NT2/D1 (cell line): ENCODE results near the gene SLC2A10.

Experiments
- DNase-seq: peaks from one replicate; pipeline ENCODE4 v3.0.0-alpha.2; 2011; ENCODE audit warnings: low read depth, low spot score
- H3K27me3 ChIP-seq: 2 replicates; pipeline ENCODE4 v1.6.0; 2011; ENCODE audit warnings: mild to moderate bottlenecking; ENCODE audit not compliant: insufficient read length, insufficient read depth
- H3K36me3 ChIP-seq: 2 replicates; pipeline ENCODE4 v1.6.1; 2011; ENCODE audit warnings: mild to moderate bottlenecking, low read length, mixed read lengths; ENCODE audit not compliant: insufficient read depth, insufficient read length
- H3K4me1 ChIP-seq: 2 replicates; pipeline ENCODE4 v1.5.1; 2011; ENCODE audit not compliant: insufficient read depth, insufficient read length
- H3K4me3 ChIP-seq: 2 replicates; pipeline ENCODE4 v1.5.1; 2011; ENCODE audit warnings: low read depth; ENCODE audit not compliant: insufficient read length
- H3K9ac ChIP-seq: 2 replicates; pipeline ENCODE4 v1.6.0; 2011; ENCODE audit warnings: low read depth; ENCODE audit not compliant: insufficient read length
- H3K9me3 ChIP-seq: 2 replicates; pipeline ENCODE4 v1.5.1; 2011; ENCODE audit warnings: mild to moderate bottlenecking, low read length; ENCODE audit not compliant: insufficient read depth
- SUZ12 ChIP-seq: IDR thresholded peaks from 2 replicates; pipeline ENCODE4 v1.6.1; 2011; ENCODE audit not compliant: insufficient read length, insufficient read depth; ENCODE audit errors: extremely low read depth
- YY1 ChIP-seq: IDR thresholded peaks from 2 replicates; pipeline ENCODE4 v1.6.1; 2011; ENCODE audit not compliant: insufficient read length, insufficient read depth
- ZNF274 ChIP-seq: IDR thresholded peaks from 2 replicates; pipeline ENCODE4 v1.6.1; 2011; ENCODE audit warnings: mild to moderate bottlenecking, low read depth, low read length

SLC2A10 gene

GRCh38 chr20:46709459-46710152 lies at the start of gene SLC2A10:
Gene SLC2A10 (plus strand): TSS chr20:46709649. CDS start chr20:46709737, 88 bp downstream.
- H3K9me3 ChIP-seq: peaks cover 27% of the 10 kb centered on the region
- no peak for DNase-seq
- H3K4me1 ChIP-seq: peaks cover 24% of the 10 kb centered on the region
- H3K27me3 ChIP-seq: no peaks in the 10 kb centered on the region
- H3K9ac ChIP-seq: peak within 1 kb of the TSS; percentile 85
- peaks cover 8% of the 10 kb centered on the region for H3K36me3 ChIP-seq
- TF ChIP-seq SUZ12: no peak
- no peak for TF ChIP-seq YY1
- no peak for TF ChIP-seq ZNF274
- H3K4me3 ChIP-seq: peak within 1 kb of the TSS; percentile 65

DNA sequence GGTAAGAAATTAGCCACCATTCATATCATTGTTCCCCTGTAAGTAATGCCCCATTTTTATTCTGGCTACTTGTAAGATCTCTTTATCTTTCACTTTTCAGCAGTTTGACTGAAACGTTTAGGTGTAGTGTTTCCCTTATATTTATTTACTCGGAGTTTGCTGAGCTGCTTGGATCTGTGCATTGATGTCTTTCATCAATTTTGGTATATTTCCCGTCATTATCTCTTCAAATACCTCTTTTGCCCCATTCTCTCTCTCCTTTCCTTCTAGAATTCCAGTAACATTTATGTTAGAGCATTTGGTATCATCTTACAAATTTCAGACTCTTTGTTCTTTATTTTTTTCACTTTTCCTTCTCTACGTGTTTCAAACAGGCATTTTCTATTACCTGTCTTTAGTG lies 49.0 kb upstream of the SLC2A10 start:
- TF ChIP-seq SUZ12 (no peak), YY1 (no peak), ZNF274 (no peak)

GRCh38 chr20:46661659-46662058 lies 47.8 kb upstream of the SLC2A10 start:
- no peak for TF ChIP-seq SUZ12
- TF ChIP-seq ZNF274: no peak
- no peak for TF ChIP-seq YY1
- H3K36me3 ChIP-seq: no peaks in the 10 kb centered on the region
- H3K27me3 ChIP-seq: no peaks in the 10 kb centered on the region
- DNase-seq: no peak
- no peaks in the 10 kb centered on the region for H3K4me1 ChIP-seq
- 0 out of 2 replicates have a peak, but pooled peaks cover 7% of the 10 kb centered on the region for H3K9me3 ChIP-seq
- no peak overlapping the region for H3K4me3 ChIP-seq
- H3K9ac ChIP-seq: no peak overlapping the region

More for the DNA sequence above, 49.0 kb upstream of the SLC2A10 start:
- Histone ChIP-seq H3K9ac (no peak overlapping the region), H3K36me3 (no peaks in the 10 kb centered on the region), H3K4me3 (no peak overlapping the region), H3K27me3 (no peaks in the 10 kb centered on the region), H3K9me3 (peaks cover 7% of the 10 kb centered on the region; the same call in 1 of the 2 replicates), H3K4me1 (no peaks in the 10 kb centered on the region)
- no peak for DNase-seq

DNA sequence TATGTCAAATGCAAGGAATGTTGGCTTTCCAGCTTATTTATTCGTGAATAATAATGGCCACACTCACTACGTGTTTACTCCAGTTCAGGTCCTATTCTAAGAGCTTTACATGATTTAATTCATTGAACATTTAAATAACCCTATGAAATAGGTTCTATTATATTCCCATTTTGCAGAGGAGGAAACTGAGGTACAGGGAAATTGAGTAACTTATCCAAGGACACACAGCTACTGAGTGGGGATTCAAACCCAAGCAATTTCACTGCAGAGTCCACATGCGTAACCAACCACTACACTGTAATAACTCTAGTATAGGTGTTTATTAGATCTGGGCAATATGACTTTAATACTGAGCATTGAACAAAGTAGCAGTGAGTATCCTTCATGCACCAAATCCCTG lies 45.9 kb upstream of the SLC2A10 start:
- Histone ChIP-seq H3K27me3 (no peaks in the 10 kb centered on the region), H3K9ac (no peak overlapping the region), H3K36me3 (no peaks in the 10 kb centered on the region), H3K4me3 (no peak overlapping the region), H3K9me3 (0 out of 2 replicates have a peak, but pooled peaks cover 7% of the 10 kb centered on the region), H3K4me1 (no peaks in the 10 kb centered on the region)
- no peak for TF ChIP-seq SUZ12
- TF ChIP-seq ZNF274: no peak
- no peak for TF ChIP-seq YY1
- DNase-seq: no peak

GRCh38 chr20:46665602-46666001 lies 43.8 kb upstream of the SLC2A10 start:
- H3K4me3 ChIP-seq: no peak overlapping the region
- no peaks in the 10 kb centered on the region for H3K36me3 ChIP-seq
- no peak for TF ChIP-seq SUZ12
- no peak for TF ChIP-seq ZNF274
- peaks cover 16% of the 10 kb centered on the region; the same call in 1 of the 2 replicates for H3K9me3 ChIP-seq
- H3K27me3 ChIP-seq: no peaks in the 10 kb centered on the region
- no peak overlapping the region for H3K9ac ChIP-seq
- H3K4me1 ChIP-seq: no peaks in the 10 kb centered on the region
- no peak for DNase-seq

DNA sequence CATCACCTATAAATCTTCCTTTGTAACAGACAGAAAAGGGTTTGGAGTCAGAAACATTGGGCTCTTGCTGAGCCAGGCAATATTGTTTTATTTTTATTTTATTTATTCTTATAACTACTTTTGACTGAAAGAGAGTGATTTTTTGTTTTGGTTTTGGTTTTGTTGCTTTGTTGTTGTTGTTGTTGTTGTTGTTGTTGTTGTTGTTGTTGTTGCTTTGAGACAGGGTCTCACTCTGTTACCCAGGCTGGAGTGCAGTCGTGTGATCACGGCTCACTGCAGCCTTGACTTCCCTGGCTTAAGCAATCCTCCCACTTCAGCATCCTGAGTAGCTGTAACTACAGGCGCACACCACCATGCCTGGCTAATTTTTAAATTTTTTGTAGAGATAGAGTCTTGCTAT lies 43.1 kb upstream of the SLC2A10 start:
- H3K4me1 ChIP-seq: no peaks in the 10 kb centered on the region
- DNase-seq: no peak
- no peak overlapping the region for H3K9ac ChIP-seq
- H3K9me3 ChIP-seq: peaks cover 21% of the 10 kb centered on the region; the same call in 1 of the 2 replicates
- H3K4me3 ChIP-seq: no peak overlapping the region
- no peaks in the 10 kb centered on the region for H3K36me3 ChIP-seq
- H3K27me3 ChIP-seq: no peaks in the 10 kb centered on the region
- no peak for TF ChIP-seq YY1
- TF ChIP-seq SUZ12: no peak
- TF ChIP-seq ZNF274: no peak

- no peak for TF ChIP-seq YY1
- no peak for TF ChIP-seq SUZ12
- no peak for TF ChIP-seq ZNF274
- DNase-seq: no peak
Measured at GRCh38 chr20:46666818-46667515, 42.5 kb upstream of the SLC2A10 start.

More at GRCh38 chr20:46666818-46667515, 42.5 kb upstream of the SLC2A10 start:
- Histone ChIP-seq H3K4me1 (no peaks in the 10 kb centered on the region), H3K27me3 (no peaks in the 10 kb centered on the region), H3K9ac (no peak overlapping the region), H3K9me3 (peaks cover 28% of the 10 kb centered on the region; the same call in 1 of the 2 replicates), H3K4me3 (no peak overlapping the region), H3K36me3 (no peaks in the 10 kb centered on the region)
